22Rv1 (cell line): Measurements from ENCODE around the gene SSU72.

ENCODE experiments used
- ZFX ChIP-seq: fragments of 450-650 bp; IDR thresholded peaks from 2 replicates; pipeline ENCODE4 v1.6.1; 2017; ENCODE audit warnings: antibody characterized with exemption, borderline replicate concordance
- TF ChIP-seq, protein P1 (sequence below): fragments of 450-650 bp; IDR thresholded peaks from 2 replicates; pipeline ENCODE4 v1.5.1; 2017; ENCODE audit warnings: mild to moderate bottlenecking

DNA sequence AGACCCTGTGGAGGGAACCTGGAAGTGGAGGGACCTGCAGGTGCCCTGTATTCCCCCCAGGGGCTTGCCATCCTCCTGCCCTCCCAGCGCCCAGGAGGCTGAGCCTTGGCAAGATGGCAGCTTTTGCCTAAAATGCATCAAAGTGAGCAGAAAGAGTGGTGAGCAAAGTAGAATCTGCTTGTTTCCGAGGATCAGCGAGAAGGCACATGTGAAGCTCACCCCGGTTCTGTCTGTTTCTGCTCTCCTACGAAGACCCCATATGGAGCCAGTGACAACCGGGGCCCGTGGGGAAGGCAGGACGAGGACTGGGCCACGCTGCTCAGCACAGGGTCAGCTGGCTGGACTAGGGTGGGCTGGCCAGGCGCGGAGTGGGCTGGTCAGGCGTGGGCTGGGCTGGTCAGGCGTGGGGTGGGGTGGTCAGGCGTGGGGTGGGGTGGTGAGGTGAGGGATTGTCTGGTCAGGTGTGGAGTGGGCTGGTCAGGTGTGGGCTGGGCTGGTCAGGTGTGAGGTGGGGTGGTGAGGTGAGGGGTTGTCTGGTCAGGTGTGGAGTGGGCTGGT is 30.4 kb upstream of the SSU72 start:
- TF ChIP-seq, protein P1, sequence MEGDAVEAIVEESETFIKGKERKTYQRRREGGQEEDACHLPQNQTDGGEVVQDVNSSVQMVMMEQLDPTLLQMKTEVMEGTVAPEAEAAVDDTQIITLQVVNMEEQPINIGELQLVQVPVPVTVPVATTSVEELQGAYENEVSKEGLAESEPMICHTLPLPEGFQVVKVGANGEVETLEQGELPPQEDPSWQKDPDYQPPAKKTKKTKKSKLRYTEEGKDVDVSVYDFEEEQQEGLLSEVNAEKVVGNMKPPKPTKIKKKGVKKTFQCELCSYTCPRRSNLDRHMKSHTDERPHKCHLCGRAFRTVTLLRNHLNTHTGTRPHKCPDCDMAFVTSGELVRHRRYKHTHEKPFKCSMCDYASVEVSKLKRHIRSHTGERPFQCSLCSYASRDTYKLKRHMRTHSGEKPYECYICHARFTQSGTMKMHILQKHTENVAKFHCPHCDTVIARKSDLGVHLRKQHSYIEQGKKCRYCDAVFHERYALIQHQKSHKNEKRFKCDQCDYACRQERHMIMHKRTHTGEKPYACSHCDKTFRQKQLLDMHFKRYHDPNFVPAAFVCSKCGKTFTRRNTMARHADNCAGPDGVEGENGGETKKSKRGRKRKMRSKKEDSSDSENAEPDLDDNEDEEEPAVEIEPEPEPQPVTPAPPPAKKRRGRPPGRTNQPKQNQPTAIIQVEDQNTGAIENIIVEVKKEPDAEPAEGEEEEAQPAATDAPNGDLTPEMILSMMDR: no peak
- no peak for TF ChIP-seq ZFX
